Amniotic epithelial cell (primary cell): ENCODE measurements around the gene HOOK2.

ENCODE experiments used
- DNase-seq: peaks from one replicate; pipeline ENCODE4 v3.0.0-alpha.2; 2010; ENCODE audit warnings: low read depth

HOOK2 gene

DNA sequence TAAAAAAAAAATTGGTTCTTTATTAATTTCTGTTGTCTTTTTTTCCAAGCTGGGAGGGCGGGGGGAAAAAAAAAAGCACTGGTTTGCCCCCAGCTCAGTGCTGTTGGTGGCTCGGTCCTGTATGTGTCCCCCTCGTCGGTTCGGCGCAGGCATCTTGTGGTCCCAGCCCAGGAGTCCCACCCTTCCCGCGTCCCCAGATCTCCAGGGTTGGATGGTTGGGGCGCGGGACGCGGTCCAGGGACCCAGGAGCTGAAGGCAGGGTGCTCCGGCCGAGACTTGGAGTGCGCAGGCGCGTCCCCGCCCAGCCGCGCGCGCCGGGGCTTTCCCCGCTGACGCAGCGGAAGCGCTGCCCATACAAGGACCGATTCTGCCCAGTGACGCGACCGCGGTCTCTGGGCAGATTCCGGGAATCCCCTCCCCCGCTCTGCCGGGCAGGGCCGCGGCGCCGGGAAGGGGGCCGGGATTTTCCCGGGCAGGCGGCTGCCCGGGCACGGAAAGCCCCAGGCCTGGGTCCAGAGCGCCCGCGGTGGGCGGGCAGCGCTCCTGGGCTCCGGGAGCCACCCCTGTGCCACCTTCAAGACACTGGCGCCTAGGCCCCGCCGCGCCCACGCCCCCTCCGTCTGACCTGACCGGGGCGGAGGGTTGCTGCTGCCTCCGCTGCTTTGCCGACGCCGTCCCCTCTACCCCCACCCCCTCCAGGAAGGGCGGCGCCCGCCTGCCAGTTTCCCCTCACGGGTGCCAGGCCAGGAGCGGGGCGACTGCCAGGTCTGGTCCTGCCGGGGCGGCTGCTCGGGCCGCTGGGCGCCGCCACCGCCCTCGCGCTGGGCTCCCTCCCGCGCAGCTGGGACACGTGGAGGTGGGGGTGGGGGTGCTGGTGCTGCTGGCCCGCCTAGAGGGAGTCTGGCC is 18.2 kb upstream of the HOOK2 start:
- DNase-seq = peak; percentile 87

DNA sequence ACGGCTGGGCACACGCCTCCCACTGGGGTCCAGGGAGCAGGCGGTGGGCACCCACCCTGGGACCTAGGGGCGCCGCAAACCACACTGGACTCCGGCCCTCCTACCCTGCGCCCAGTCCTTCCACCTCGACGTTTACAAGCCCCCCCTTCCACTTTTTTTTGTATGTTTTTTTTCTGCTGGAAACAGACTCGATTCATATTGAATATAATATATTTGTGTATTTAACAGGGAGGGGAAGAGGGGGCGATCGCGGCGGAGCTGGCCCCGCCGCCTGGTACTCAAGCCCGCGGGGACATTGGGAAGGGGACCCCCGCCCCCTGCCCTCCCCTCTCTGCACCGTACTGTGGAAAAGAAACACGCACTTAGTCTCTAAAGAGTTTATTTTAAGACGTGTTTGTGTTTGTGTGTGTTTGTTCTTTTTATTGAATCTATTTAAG is 17.5 kb upstream of the HOOK2 start:
- no peak for DNase-seq

GRCh38 chr19:12792051-12792852 is 16.9 kb upstream of the HOOK2 start:
- DNase-seq = no peak

- DNase-seq = peak; percentile 94
Measured at GRCh38 chr19:12791345-12792050, 16.1 kb upstream of the HOOK2 start, which contains the start of gene JUNB. Gene JUNB, plus strand, starts transcription at chr19:12791486. Its CDS starts 286 bp downstream, at chr19:12791772.

DNA sequence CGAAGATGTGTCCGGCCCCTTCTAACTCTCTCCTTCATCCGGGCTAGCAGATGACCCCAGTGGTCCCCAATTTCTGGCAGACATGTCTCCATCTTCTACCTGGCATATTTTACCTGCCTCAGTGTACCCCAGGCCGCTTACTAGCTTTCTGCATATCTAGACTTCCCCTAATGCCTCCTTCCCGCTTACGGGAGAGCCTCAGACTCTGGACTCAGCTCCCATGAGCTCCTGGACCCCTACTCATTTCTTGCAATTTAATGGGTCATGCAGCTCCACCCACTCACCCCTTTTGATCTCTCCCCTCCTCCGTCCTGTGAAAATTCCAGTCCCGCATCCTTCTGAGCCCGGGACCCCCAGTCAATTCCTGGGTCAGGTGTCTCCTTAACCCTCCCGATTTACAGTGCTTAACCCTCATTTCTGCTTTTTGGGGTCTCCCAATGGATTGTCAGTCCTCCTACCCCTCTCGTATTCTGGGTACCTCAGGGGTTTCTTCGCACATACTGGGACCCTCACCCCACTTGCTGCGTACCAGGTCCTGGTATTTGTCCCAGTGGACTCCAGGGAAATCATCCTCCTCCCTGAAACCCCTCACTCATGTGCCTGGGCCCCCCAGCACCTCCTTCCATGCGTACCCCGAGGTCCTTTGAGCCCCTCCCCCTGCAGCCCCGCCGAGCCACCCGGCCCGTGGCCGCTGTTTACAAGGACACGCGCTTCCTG is 15.4 kb upstream of the HOOK2 start:
- DNase-seq = no peak

- peak; percentile 91 for DNase-seq
Measured at GRCh38 chr19:12789904-12790619, 14.7 kb upstream of the HOOK2 start.

DNA sequence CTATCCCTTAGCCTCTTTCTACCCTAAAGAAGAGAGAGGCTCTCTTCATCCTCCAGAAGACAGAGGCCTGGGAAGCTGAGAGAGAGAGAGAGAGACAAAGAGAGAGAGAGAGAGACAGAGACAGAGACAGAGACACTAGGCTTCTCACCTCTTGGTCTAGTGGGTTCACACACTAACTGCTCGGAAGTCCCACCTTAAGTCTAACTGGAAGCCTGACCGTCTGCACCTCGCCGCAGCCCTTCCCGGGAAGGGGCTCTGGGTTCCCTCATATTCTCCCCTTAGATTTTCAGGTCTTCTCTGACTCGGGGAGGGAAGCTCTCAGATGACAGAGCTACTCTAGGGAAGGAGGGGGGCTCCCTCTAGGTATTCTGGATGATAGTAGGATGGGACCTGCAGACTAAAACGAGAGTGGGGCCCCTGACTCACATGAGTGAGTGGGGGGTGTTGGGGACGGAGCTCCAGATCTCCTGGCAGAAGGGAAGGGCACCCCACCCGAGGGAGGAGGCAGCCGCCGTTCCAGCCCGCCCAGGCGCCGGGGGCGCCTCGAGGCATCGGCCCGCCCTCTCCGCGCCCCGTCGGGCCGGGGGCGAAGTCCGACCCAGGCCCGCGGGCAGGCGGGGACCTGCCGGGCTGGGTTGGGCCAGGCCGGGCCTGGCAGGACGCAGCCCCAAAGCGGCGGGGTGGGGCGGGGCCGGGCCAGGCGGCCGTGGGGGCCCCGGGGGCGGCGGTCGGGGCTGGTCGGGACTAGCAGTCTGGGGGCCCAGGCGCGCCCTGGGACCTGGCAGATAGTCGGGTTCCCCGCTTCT is 13.9 kb upstream of the HOOK2 start:
- peak; percentile 48 for DNase-seq

DNA sequence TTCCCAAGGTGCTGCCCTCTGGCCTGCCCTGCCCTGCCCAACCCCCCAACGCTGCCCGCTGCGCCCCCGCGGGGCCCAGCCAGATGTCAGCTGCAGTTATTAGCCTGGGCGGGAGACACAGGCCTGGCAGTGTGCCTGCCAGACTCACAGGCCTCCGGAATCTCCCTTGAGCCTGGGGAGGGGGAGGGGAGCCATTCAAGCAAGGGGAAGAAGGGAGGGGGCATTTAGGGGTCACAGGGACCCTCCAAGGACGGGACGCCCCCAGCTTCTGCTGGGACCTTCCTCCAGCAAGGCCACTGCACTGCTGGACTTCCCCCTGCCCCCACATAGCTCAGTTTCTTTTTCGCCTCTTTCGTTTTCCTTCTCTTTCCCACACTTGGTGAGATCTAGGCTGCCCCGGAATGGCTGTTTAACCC is 13.3 kb upstream of the HOOK2 start:
- peak; percentile 74 for DNase-seq

DNA sequence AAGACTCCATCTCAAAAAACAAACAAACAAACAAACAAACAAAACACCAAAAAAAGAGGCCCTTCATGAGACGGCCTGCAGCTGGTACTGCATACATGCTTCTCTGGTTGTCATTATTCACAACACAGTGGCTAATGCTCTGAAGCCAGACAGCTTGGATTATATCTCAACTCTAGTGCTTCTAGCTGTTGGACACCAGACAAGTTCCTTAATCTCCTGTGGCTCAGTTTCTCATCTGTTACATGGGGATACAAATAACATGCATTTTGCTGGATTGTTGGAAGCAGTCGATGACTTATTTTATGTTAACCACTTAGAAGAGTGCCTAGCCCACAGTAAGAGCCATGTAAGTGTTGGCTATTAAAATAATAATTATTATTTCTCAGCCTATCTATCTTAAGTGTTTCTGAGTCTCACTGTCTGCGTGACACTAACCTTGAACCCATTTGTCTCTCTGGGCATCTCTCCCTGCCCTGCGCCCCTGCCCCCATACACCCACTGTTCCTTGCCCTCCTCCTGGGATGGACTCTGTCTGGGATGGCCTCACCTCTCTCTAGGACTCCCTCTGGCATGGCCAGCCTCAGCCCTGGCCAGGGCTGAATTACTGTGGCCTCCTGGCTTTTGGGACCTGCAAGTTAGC is 12.8 kb upstream of the HOOK2 start:
- peak; percentile 67 for DNase-seq

GRCh38 chr19:12787458-12787857 is 12.1 kb upstream of the HOOK2 start:
- DNase-seq = no peak

GRCh38 chr19:12786952-12787351 is 11.6 kb upstream of the HOOK2 start:
- DNase-seq = no peak

DNA sequence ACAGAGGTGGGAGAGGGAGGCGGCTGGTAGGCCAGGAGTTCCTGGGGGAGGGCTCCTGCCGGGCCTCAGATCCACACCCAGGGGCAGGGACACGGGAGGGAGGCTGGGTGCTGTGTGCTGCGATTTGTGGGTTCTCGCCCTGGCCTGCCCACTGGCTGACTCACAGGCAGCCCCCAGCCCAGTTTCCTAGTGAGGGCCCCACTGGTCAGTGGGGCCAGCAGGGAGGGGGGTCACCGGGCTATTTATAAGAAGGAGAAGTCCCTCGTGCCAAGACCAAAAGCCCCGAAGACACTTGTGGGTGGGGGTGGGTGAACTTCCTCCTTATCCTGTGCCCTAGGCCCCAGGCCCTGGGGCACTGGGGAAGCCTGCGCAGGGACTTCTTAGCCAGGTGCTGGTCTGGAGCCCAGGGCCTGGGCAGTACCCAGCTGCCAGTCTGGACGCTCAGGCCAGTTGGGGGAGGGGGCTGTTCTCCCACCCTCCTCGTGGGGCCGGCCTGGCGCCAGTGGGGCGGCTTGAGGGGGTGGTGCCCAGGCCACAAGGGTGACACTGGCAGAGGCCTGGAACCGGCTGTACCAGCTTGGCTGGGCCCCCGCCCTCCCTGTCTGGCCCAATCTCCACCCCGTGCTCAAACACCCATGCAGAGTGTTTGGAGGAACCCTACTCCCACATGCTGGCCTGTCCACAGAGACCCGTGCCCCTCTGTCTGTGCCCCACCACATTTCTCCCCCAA is 11.0 kb upstream of the HOOK2 start:
- no peak for DNase-seq

- no peak for DNase-seq
Measured at GRCh38 chr19:12785431-12786031, 10.2 kb upstream of the HOOK2 start.

- DNase-seq = no peak
Measured at GRCh38 chr19:12784871-12785430, 9.6 kb upstream of the HOOK2 start.

DNA sequence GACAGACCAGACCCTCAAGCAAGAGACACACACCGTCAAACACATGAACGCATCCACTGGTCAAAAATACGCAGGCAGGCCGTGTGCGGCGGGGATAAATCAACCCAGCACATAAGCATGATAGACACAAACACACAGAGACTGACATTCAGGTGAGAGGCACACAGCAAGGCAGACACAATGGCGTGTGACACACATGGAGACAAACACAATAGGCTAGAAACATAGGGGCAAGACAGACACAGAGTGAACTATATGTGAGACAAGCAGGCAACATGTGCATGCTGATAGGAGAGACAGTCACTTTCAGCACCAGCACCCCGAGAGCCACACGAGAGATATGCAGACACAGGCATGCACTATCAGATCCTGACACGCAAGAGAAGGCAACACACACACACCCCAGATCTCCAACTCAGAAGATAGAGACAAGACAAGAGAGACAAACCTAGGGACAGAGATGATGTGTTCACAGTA is 9.1 kb upstream of the HOOK2 start:
- DNase-seq = no peak

DNA sequence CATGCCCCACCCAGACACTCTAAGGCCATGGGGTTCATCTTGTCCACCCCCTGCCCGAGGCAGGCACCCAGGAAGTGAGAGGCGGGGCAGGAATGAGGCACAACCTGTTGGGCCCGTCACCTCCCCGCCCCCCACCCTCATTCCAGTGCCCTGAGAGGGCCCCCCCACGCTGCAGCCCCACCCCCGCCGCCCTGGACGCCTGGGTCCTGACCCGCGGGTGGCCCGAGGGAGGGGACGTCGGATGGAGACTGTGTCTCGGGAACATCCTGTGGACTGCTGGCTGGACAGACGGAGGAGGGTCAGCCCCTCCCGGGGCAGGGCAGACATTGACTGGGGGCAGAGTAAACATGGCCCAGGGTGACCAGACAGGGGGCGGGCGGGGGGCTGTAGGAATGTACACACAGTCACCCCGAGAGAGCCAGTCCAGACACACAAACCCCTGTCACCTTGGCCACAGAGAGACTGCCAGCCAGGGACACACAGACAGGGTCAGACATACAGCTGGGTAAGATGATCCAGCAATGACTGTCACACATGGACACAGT is 8.6 kb upstream of the HOOK2 start:
- no peak for DNase-seq

GRCh38 chr19:12783291-12783848 is 8.0 kb upstream of the HOOK2 start:
- no peak for DNase-seq
